HepG2 (cell line): ENCODE results near the gene CDC42EP1. TPM values are rescaled to one million over a fixed set of nuclear protein-coding genes. Genes with fewer than 3 reads are reported as not detected.

Experiments used
- CBX1 ChIP-seq: IDR thresholded peaks from one replicate; pipeline ENCODE4 v1.6.1; 2016; ENCODE audit warnings: antibody characterized with exemption, low read depth
- CBX5 ChIP-seq: sonication (generic); formaldehyde crosslinking; IDR thresholded peaks from 2 replicates; pipeline ENCODE4 v1.4.0; 2020; ENCODE audit warnings: missing genetic modification reagents, borderline replicate concordance
- CC2D1A ChIP-seq: sonication (generic); formaldehyde crosslinking; IDR thresholded peaks from 2 replicates; pipeline ENCODE4 v1.8.1; 2023; ENCODE audit warnings: mild to moderate bottlenecking, missing genetic modification reagents
- HNF4G ChIP-seq, 2 experiments: sonication (generic) in 1 of 2; formaldehyde crosslinking in 1 of 2; IDR thresholded peaks; 2 replicates each; pipeline versions ENCODE4 v1.4.0 to v1.6.1; 2011 to 2020; ENCODE audit warnings: borderline replicate concordance in 2 of 2, low read depth in 2 of 2, mild to moderate bottlenecking in 2 of 2, low read length in 1 of 2, missing genetic modification reagents in 1 of 2, moderate library complexity in 1 of 2
- KMT2A ChIP-seq: sonication (generic); formaldehyde crosslinking; IDR thresholded peaks from 2 replicates; pipeline ENCODE4 v1.4.0; 2020; ENCODE audit warnings: missing genetic modification reagents
- MLLT10 ChIP-seq: sonication (generic); formaldehyde crosslinking; IDR thresholded peaks from 2 replicates; pipeline ENCODE4 v1.4.0; 2020; ENCODE audit warnings: missing genetic modification reagents
- NFYB ChIP-seq: sonication (generic); formaldehyde crosslinking; IDR thresholded peaks from 2 replicates; pipeline ENCODE4 v1.4.0; 2020; ENCODE audit warnings: missing genetic modification reagents
- ONECUT2 ChIP-seq: sonication (generic); formaldehyde crosslinking; IDR thresholded peaks from 2 replicates; pipeline ENCODE4 v1.4.0; 2020; ENCODE audit warnings: missing genetic modification reagents
- PAWR ChIP-seq: sonication (generic); formaldehyde crosslinking; IDR thresholded peaks from 2 replicates; pipeline ENCODE4 v1.4.0; 2020; ENCODE audit warnings: missing genetic modification reagents, mild to moderate bottlenecking, borderline replicate concordance
- PHF21A ChIP-seq: sonication (generic); formaldehyde crosslinking; IDR thresholded peaks from 2 replicates; pipeline ENCODE4 v1.5.0; 2020; ENCODE audit warnings: mild to moderate bottlenecking, missing genetic modification reagents
- PHF8 ChIP-seq: sonication (generic); formaldehyde crosslinking; IDR thresholded peaks from 2 replicates; pipeline ENCODE4 v1.5.0; 2020; ENCODE audit warnings: missing genetic modification reagents
- RAD51 ChIP-seq: fragments of 450-650 bp; IDR thresholded peaks from 2 replicates; pipeline ENCODE4 v1.6.1; 2016; ENCODE audit warnings: borderline replicate concordance
- RARG ChIP-seq: sonication (generic); formaldehyde crosslinking; IDR thresholded peaks from 2 replicates; pipeline ENCODE4 v1.4.0; 2020; ENCODE audit warnings: low read depth, mild to moderate bottlenecking, missing genetic modification reagents
- RBM22 ChIP-seq: fragments of 200-400 bp; formaldehyde crosslinking; optimal IDR thresholded peaks from 2 replicates; pipeline ENCODE3; 2017; ENCODE audit warnings: mild to moderate bottlenecking, low read length, moderate library complexity
- REPIN1 ChIP-seq: sonication (generic); formaldehyde crosslinking; IDR thresholded peaks from 2 replicates; pipeline ENCODE4 v1.8.0; 2022; ENCODE audit warnings: missing genetic modification reagents, low read depth, mild to moderate bottlenecking, borderline replicate concordance
- RFX3 ChIP-seq: IDR thresholded peaks from 2 replicates; pipeline ENCODE4 v1.6.1; 2016; ENCODE audit warnings: missing biosample characterization, missing genetic modification reagents
- SIX4 ChIP-seq: sonication (generic); formaldehyde crosslinking; IDR thresholded peaks from 2 replicates; pipeline ENCODE4 v1.4.0; 2020; ENCODE audit warnings: missing genetic modification reagents
- TFAP4 ChIP-seq: sonication (generic); IDR thresholded peaks from 2 replicates; pipeline ENCODE4 v1.6.1; 2016; ENCODE audit warnings: low read depth, borderline replicate concordance
- XBP1 ChIP-seq: sonication (generic); formaldehyde crosslinking; IDR thresholded peaks from 2 replicates; pipeline ENCODE4 v1.5.0; 2020; ENCODE audit warnings: missing genetic modification reagents
- ZFP36L1 ChIP-seq: sonication (generic); formaldehyde crosslinking; IDR thresholded peaks from 2 replicates; pipeline ENCODE4 v1.8.0; 2022; ENCODE audit warnings: mild to moderate bottlenecking, missing genetic modification reagents, moderate library complexity
- ZMAT3 ChIP-seq: sonication (generic); formaldehyde crosslinking; conservative IDR thresholded peaks from 2 replicates; pipeline ENCODE4 v1.7.0; 2021; ENCODE audit warnings: missing genetic modification reagents
- ZNF160 ChIP-seq: sonication (generic); formaldehyde crosslinking; IDR thresholded peaks from 2 replicates; pipeline ENCODE4 v1.8.0; 2022; ENCODE audit warnings: mild to moderate bottlenecking, inconsistent platforms, missing genetic modification reagents
- ZNF17 ChIP-seq: sonication (generic); formaldehyde crosslinking; IDR thresholded peaks from 2 replicates; pipeline ENCODE4 v1.5.0; 2020; ENCODE audit warnings: mild to moderate bottlenecking, missing genetic modification reagents
- ZNF431 ChIP-seq: sonication (generic); formaldehyde crosslinking; IDR thresholded peaks from 2 replicates; pipeline ENCODE4 v1.9.0; 2022; ENCODE audit warnings: missing genetic modification reagents, low read depth, mild to moderate bottlenecking, borderline replicate concordance
- ZNF564 ChIP-seq: sonication (generic); formaldehyde crosslinking; IDR thresholded peaks from 2 replicates; pipeline ENCODE4 v1.8.1; 2023; ENCODE audit warnings: mild to moderate bottlenecking, missing genetic modification reagents
- ZNF790 ChIP-seq: sonication (generic); formaldehyde crosslinking; IDR thresholded peaks from 2 replicates; pipeline ENCODE4 v1.8.0; 2022; ENCODE audit warnings: missing genetic modification reagents, mild to moderate bottlenecking, borderline replicate concordance
- ZNF792 ChIP-seq: IDR thresholded peaks from 2 replicates; pipeline ENCODE4 v1.6.1; 2016
- polyA plus RNA-seq, 8 experiments: library from polyadenylated mRNA; depleted of rRNA in 3 of 8; stranded (reverse) in 7 of 8; unstranded in 1 of 8; fragments of >200 nt; fragmentation: Illumina TruSeq in 4 of 8; extraction: Trizol in 4 of 8; gene quantifications; 2 replicates each; pipeline versions ENCODE4 v1.2.1 to v1.2.3, GENCODE V29; 2011 to 2016; ENCODE audit warnings: low read depth in 4 of 8, missing spikeins in 1 of 8, mixed read lengths in 1 of 8; ENCODE audit not compliant: insufficient read depth in 1 of 8
- total RNA-seq, 5 experiments: library from RNA; depleted of rRNA; stranded (reverse); fragments of >200 nt; fragmentation: Illumina TruSeq; extraction: Trizol; gene quantifications; 2 replicates each; pipeline ENCODE4 v1.2.3, GENCODE V29; 2016; ENCODE audit warnings: low read depth in 1 of 5
- TF ChIP-seq, protein P1 (sequence below): sonication (generic); formaldehyde crosslinking; IDR thresholded peaks from 2 replicates; pipeline ENCODE4 v1.8.0; 2022; ENCODE audit warnings: missing genetic modification reagents, mild to moderate bottlenecking, borderline replicate concordance

Gene CDC42EP1
- total and polyA plus RNA-seq, 2 of the 13 experiments (the other 11 are each of a cell fraction or from before 2014, with no cell fraction given) = 17.1 to 29.5 TPM

- TF ChIP-seq HNF4G (IDR thresholded peaks at IDR 0.05; ENCODE audit: borderline replicate concordance, low read depth, low read length) (peak; percentile 99), HNF4G (CRISPR knock-in tag; IDR thresholded peaks at IDR 0.05; ENCODE audit: borderline replicate concordance, low read depth) (peak; percentile 98), XBP1 (CRISPR knock-in tag) (no peak), RBM22 (no peak), RFX3 (CRISPR knock-in tag) (0 out of 2 replicates have a peak, but pooled peaks have one; percentile 20), PHF21A (CRISPR knock-in tag) (peak; percentile 99), CBX5 (CRISPR knock-in tag) (peak; percentile 91; the same call in 1 of the 2 replicates), CBX1 (peak; percentile 23), ZNF17 (CRISPR knock-in tag) (no peak), ZMAT3 (peak; percentile 94), ZNF790 (CRISPR knock-in tag) (peak; percentile 77; the same call in 1 of the 2 replicates), RARG (CRISPR knock-in tag) (peak; percentile 40; the same call in 1 of the 2 replicates), ZNF160 (CRISPR knock-in tag) (peak; percentile 66; the same call in 1 of the 2 replicates), ZNF564 (CRISPR knock-in tag) (peak; percentile 54; the same call in 1 of the 2 replicates), RAD51 (no peak), REPIN1 (CRISPR knock-in tag) (peak; percentile 75; the same call in 1 of the 2 replicates), MLLT10 (CRISPR knock-in tag) (no peak), SIX4 (CRISPR knock-in tag) (peak; percentile 69; the same call in 1 of the 2 replicates), CC2D1A (no peak), NFYB (CRISPR knock-in tag) (peak; percentile 42; the same call in 1 of the 2 replicates), ZFP36L1 (CRISPR knock-in tag) (peak; percentile 93; the same call in 1 of the 2 replicates), ZNF792 (0 out of 2 replicates have a peak, but pooled peaks have one; percentile 38), KMT2A (CRISPR knock-in tag) (peak; percentile 73; the same call in 1 of the 2 replicates), ONECUT2 (peak; percentile 100), PHF8 (CRISPR knock-in tag) (peak; percentile 41; the same call in 1 of the 2 replicates), ZNF431 (CRISPR knock-in tag) (peak; percentile 93; the same call in 1 of the 2 replicates), PAWR (CRISPR knock-in tag) (no peak), TFAP4 (peak; percentile 61; the same call in 1 of the 2 replicates)
- TF ChIP-seq, protein P1, sequence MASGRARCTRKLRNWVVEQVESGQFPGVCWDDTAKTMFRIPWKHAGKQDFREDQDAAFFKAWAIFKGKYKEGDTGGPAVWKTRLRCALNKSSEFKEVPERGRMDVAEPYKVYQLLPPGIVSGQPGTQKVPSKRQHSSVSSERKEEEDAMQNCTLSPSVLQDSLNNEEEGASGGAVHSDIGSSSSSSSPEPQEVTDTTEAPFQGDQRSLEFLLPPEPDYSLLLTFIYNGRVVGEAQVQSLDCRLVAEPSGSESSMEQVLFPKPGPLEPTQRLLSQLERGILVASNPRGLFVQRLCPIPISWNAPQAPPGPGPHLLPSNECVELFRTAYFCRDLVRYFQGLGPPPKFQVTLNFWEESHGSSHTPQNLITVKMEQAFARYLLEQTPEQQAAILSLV (CRISPR knock-in tag) = peak; percentile 80; the same call in 1 of the 2 replicates
These were observed 14.4 kb upstream of the CDC42EP1 start (continued) for GRCh38 chr22:37545703-37546436.
